ENCODE measurements around the gene OR10D3. TPM values are rescaled to one million over a fixed set of nuclear protein-coding genes. Genes with fewer than 3 reads are reported as not detected.

The OR10D3 gene
- total and polyA plus RNA-seq, 2 of the 13 experiments (the other 11 are each of a cell fraction or from before 2014, with no cell fraction given) = not detected

GRCh38 chr11:124198897-124199296 is 15.8 kb downstream of the OR10D3 start:
- in situ Hi-C loops (cut with HindIII; ENCODE audit: extremely low pct_ligation_motif_present, low pct_unique_long_range_greater_than_20kb) = loop anchor here (5.0 kb wide), 1 partner anchor 122 kb away; no protein-coding TSS in a partner anchor
- TF ChIP-seq MIER3 (CRISPR knock-in tag; IDR thresholded peaks at IDR 0.05; ENCODE audit: borderline replicate concordance) (no peak), ZBTB44 (CRISPR knock-in tag; IDR thresholded peaks at IDR 0.05) (no peak), MTA3 (CRISPR knock-in tag; IDR thresholded peaks at IDR 0.05) (no peak), ZFP41 (CRISPR knock-in tag; IDR thresholded peaks at IDR 0.05; ENCODE audit: borderline replicate concordance) (no peak), ZKSCAN5 (CRISPR knock-in tag; IDR thresholded peaks at IDR 0.05) (no peak), AGO2 (optimal IDR thresholded peaks at IDR 0.05; ENCODE audit: low read depth, low read length) (no peak), RAD21 (CRISPR knock-in tag; IDR thresholded peaks at IDR 0.05) (no peak), ZNF577 (CRISPR knock-in tag; IDR thresholded peaks at IDR 0.05; ENCODE audit: borderline replicate concordance, low read depth) (no peak), ZFP62 (CRISPR knock-in tag; IDR thresholded peaks at IDR 0.05) (no peak), ZNF367 (CRISPR knock-in tag; IDR thresholded peaks at IDR 0.05; ENCODE audit: borderline replicate concordance) (no peak), NFATC3 (CRISPR knock-in tag; IDR thresholded peaks at IDR 0.05) (no peak), ESRRA (CRISPR knock-in tag; IDR thresholded peaks at IDR 0.05; ENCODE audit: low read depth) (no peak), ZNF234 (CRISPR knock-in tag; conservative IDR thresholded peaks at IDR 0.05) (no peak), REXO4 (CRISPR knock-in tag; IDR thresholded peaks at IDR 0.05; ENCODE audit: borderline replicate concordance) (no peak)
- Histone ChIP-seq H3K36me3 (replicated peaks in 1 of 2; ENCODE audit: control insufficient read depth in 1 of 2, insufficient read depth in 2 of 2, low read length in 2 of 2) (no peaks in the 10 kb centered on the region), H3K79me2 (ENCODE audit: insufficient read depth, low read length) (no peaks in the 10 kb centered on the region), H3K9me3 (ENCODE audit: low read length) (no peaks in the 10 kb centered on the region), H3K4me3 (replicated peaks in 1 of 3; ENCODE audit: insufficient read depth in 1 of 3, low read depth in 2 of 3, low read length in 3 of 3) (no peak overlapping the region), H3K27ac (ENCODE audit: extremely low read length, insufficient read depth, low read length) (no peak overlapping the region), H2AFZ (ENCODE audit: low read length) (no peak overlapping the region), H3K4me1 (ENCODE audit: insufficient read depth, low read length) (no peaks in the 10 kb centered on the region), H3K27me3 (ENCODE audit: control insufficient read depth in 1 of 2, insufficient read depth in 2 of 2, low read length in 2 of 2) (peaks cover 0 to 1% of the 10 kb centered on the region in 2 experiments; a peak in 1 of 5 replicates), H3K9ac (ENCODE audit: insufficient read depth, low read depth, low read length) (no peak overlapping the region), H4K20me1 (ENCODE audit: insufficient read depth, low read length) (no peaks in the 10 kb centered on the region), H3K4me2 (ENCODE audit: low read depth, low read length) (no peak overlapping the region)
- WGBS (ENCODE audit: low lambda C conversion rate) = 37% methylated on average over 7 of the region's 7 CpGs
- no TSS peak for BruUV-seq (replicated peaks)
- POLR2A ChIA-PET = no interaction called here
- DNase-seq (ENCODE audit: low spot score) (no peak), FAIRE-seq (no peak), ATAC-seq (no peak)
- CTCF ChIA-PET (ENCODE audit: low intra/inter-chr PET ratio, low total read pairs) = no interaction called here
- intact Hi-C loops (cut with micrococcal nuclease; ENCODE audit: unreplicated experiment) = no loop called here

Data from HepG2 (cell line).